DLD1 (cell line): Measurements from ENCODE around the gene KRTAP13-4.

Source experiments
- in situ Hi-C: cut with HindIII; loops from 2 replicates; pipeline ENCODE4 v1.10.0; 2017; ENCODE audit warnings: low sequenced_read_pairs

Gene KRTAP13-4

GRCh38 chr21:30430170-30430655 lies at the start of gene KRTAP13-4:
KRTAP13-4 (plus strand) TSS chr21:30430220; CDS start chr21:30430276, 56 bp downstream.
- in situ Hi-C loops = no loop called here

DNA sequence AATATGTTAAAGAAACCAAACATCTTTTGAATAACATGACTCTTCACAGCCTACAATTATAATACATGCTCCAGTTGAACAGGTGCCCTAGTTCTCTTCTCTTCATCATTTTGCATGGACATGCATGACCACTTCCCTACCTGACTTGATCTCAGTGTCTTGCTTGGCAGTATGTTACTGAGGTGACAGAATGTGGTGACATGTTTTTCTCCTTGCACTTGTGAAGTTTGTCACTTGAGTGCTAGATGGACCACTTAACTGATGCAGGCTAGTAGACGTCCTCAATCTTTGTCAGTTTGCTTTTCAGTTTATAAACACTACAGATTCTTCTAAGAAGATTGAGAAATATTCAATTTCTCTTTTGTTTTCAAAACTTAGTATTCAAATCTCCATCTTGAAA lies 47.8 kb upstream of the KRTAP13-4 start:
- in situ Hi-C loops = no loop called here

DNA sequence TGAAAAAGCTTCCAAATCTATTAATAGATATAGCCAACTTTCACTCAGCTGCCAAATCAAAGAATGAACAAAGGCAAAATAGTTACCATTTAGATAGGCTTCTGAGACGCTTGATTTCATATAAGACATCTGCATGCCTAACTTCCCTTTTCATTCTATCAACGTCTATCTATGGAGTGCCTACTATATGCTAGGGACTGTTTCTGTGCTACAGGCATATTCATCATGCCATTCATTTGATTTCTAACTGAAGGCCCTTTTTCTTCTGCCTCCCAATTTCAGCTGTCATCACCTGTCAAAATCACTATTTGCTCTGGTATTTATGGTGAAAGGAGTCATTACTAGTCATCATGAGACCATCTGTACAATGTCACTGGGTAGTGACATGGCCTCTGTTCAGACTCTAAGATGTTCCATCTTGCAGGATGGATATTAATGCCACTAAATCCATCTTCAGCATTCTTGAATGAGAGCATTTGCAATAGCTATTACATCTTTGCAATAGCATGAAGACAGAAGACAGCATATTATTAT lies 38.5 kb upstream of the KRTAP13-4 start:
- in situ Hi-C loops = no loop called here

GRCh38 chr21:30395731-30396130 lies 34.3 kb upstream of the KRTAP13-4 start, which contains the start of gene KRTAP13-1:
KRTAP13-1 (plus strand) TSS chr21:30396031; CDS start chr21:30396087, 56 bp downstream.
- in situ Hi-C loops = no loop called here

DNA sequence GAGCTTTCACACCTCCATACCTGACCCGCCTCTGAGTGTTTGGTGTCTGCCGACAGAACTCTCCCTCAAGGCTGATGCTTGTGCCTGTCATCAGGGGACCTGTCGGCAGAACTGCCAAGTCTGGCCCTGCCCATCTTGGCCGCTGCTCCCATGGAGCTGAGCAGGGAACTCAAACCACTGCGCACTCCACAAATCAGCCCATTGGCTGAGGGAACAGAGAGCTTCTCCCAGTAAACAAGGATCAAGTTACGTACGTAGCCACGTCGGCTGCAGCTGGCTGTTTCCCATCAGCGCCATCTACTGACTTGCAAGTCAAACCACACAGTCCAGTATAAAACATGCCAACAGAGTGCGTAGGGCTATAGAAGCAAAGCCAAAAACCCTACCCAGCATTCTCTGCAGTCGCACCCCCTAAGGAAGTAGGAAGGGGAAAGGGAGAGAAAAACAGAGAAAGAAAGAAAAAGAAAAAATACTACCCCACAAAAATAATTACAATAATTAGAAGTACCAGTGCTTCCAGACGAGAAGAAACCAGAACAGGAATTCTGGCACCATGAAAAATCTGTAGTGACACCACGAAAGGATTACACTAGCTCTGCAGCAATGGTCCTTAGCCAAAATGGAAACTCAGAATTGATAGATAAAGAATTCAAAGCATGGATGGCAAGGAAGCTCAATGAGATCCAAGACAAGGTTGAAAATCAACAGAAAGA lies 21.1 kb upstream of the KRTAP13-4 start:
- in situ Hi-C loops = no loop called here

- in situ Hi-C loops = no loop called here
Measured at GRCh38 chr21:30415993-30416392, 14.0 kb upstream of the KRTAP13-4 start.

GRCh38 chr21:30425826-30426225 lies 4.2 kb upstream of the KRTAP13-4 start, which contains the start of gene KRTAP13-3:
KRTAP13-3 (minus strand) TSS chr21:30425926; CDS start chr21:30425912, 14 bp downstream.
- in situ Hi-C loops = no loop called here

GRCh38 chr21:30426731-30427130 lies 3.3 kb upstream of the KRTAP13-4 start:
- in situ Hi-C loops = no loop called here

DNA sequence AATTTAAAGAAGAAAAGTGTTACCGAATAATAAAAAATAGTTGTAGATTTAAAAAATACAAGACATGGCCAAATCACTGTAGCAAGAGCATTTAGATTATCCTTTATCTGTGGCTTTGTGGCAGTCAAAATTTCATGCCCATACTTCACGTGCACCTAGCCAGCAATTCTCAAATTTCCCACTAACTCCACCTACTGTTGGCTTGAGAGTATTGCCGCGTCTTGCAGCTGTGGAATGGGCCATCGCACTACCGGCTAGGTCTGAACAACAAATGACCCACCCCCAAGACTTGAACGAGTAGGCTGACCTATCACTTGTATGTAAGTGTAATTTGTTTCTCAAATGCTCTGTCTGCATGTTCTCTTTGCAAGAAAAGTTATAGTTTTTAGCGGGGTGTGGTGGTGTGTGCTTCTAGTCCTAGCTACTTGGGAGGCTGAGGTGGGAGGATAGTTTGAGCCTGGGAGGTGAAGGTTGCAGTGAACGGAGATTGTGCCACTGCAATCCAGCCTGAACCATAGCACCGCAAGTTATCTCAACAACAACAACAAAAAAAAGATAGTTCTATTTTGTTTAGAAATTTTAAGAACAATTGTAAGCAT lies 4.1 kb downstream of the KRTAP13-4 start:
- in situ Hi-C loops = no loop called here

DNA sequence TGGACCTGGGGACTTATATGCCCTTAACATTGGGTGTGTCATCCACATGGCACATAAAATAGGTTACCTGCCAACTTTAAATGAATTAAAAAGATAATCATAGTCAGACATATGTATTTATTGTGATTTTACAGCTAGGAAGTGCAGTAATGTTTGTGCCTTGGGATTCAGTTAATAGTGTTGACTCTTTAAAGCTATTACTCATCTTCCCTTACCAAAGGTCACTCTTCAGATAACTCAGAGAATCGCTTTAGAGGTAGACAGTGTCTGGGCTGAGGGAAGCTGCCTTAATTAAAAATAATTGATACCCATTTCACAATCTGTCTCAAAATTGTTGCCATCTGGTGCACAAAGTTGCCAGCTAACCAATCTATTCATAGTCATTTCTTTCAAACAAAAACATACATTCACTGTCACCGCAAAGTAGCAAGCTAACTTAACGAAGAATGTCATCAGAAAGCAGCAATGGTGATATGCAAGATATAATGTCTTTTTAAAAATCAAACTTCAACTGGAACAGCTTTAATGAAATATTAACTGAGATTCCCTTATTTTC lies 7.1 kb downstream of the KRTAP13-4 start:
- in situ Hi-C loops = no loop called here

- in situ Hi-C loops = no loop called here
Measured at GRCh38 chr21:30439975-30440374, 10.0 kb downstream of the KRTAP13-4 start, which contains the start of gene KRTAP15-1. KRTAP15-1 (plus strand) TSS chr21:30440275; CDS start chr21:30440328, 53 bp downstream.

DNA sequence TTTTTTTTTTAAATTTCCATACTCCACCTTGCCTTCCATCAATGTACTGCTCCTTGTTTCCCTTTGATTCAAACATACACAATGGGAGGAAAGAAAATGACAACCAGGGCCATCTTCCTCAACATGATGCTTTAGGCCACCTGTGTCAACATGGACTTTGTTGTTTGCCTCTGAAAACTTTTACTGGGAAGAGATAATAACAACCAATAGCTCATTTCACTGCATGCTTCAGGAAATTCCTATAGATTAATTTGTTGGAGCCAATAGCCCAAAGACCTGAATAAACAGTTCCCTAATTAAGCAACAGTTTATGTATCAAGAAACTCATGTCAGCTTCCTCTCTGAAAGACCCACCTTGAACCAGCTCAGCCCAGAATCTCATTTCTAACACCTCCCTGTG lies 13.2 kb downstream of the KRTAP13-4 start:
- in situ Hi-C loops = no loop called here

- in situ Hi-C loops = no loop called here
Measured at GRCh38 chr21:30444204-30444603, 14.2 kb downstream of the KRTAP13-4 start.

GRCh38 chr21:30447056-30447455 lies 17.0 kb downstream of the KRTAP13-4 start:
- in situ Hi-C loops = no loop called here

DNA sequence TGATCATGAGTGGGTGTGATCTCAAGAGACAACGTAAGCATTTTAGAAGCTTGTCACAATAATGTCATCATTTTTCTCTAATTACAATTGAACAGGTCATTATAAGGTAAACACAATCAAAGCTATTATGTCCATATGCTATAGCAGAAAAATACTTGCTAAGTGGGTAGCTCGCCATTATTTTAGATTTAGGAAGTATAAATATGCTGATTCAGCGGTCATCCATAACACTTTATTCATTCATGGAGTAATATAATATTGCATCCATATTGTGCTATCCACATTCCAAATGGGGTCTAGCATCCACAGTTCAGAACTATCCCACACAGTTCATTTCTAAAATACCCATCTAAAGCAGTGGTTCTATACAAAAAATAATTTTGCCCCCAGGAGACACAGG lies 18.5 kb downstream of the KRTAP13-4 start:
- in situ Hi-C loops = no loop called here

GRCh38 chr21:30463713-30464112 lies 33.7 kb downstream of the KRTAP13-4 start:
- in situ Hi-C loops = no loop called here

GRCh38 chr21:30468900-30469714 lies 39.1 kb downstream of the KRTAP13-4 start:
- in situ Hi-C loops = no loop called here

DNA sequence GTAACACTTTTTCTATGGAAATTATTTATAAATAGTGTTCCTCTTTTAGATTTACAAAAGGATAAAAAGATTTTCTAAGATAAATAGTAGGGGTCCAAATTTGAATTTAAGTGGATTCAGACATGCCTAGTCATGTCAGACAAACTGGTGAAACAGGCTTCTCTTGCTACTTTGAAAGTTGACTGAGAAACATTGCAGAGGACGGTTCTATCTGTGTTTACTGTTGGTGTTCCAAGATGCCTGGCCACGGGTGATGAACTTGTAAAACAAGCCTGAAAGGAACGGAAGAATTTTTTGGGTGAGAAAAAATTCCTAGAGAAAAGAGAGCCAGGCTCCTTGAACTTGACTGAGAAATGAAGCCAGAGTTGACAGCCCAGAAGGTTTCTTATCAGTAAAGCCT lies 48.0 kb downstream of the KRTAP13-4 start:
- in situ Hi-C loops = no loop called here

DNA sequence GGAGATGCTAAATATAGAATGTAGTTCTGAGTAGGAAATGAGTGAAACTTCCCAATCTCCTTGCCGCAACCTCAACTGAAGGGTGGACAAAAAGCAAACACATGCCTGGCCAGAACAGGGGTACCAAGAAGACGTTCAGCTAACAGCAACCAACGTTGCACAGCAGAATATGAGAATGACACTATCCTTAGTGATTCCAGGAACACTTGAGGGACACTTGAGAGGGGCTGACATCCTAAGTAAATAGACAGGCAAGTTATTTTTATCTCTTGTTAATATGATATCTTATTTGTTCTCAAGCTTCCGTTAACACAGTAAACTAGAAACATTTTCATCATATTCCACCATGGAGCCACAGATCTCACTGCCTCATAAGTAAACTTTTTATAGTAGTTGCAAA lies 49.2 kb downstream of the KRTAP13-4 start:
- in situ Hi-C loops = no loop called here

DNA sequence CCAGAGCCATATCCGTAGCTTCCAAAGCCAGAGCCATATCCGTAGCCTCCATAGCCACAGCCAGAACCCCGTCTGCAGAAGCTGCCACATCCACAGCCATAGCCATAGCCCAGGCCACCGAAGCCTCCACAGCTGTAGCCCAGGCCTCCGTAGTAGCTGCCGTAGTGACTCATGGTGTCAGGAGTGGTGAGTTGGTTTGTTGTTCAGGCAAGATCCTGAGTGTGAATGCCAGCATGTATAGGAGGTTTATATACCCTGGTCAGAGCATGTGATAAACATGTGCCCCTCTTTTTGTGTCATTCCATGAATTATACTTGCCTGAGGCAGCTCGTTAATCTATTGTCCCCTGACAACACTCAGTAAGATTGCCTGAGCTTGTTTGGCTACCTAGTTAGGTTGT lies 50.1 kb downstream of the KRTAP13-4 start, which contains the start of gene KRTAP19-1:
TSS of gene KRTAP19-1 (minus strand) at position 223 of the 400 bp plus-strand sequence. CDS start at position 173, 50 bp downstream.
- in situ Hi-C loops = no loop called here
